ENCODE data around the gene HDDC3.

Gene HDDC3, protein sequence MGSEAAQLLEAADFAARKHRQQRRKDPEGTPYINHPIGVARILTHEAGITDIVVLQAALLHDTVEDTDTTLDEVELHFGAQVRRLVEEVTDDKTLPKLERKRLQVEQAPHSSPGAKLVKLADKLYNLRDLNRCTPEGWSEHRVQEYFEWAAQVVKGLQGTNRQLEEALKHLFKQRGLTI

DNA sequence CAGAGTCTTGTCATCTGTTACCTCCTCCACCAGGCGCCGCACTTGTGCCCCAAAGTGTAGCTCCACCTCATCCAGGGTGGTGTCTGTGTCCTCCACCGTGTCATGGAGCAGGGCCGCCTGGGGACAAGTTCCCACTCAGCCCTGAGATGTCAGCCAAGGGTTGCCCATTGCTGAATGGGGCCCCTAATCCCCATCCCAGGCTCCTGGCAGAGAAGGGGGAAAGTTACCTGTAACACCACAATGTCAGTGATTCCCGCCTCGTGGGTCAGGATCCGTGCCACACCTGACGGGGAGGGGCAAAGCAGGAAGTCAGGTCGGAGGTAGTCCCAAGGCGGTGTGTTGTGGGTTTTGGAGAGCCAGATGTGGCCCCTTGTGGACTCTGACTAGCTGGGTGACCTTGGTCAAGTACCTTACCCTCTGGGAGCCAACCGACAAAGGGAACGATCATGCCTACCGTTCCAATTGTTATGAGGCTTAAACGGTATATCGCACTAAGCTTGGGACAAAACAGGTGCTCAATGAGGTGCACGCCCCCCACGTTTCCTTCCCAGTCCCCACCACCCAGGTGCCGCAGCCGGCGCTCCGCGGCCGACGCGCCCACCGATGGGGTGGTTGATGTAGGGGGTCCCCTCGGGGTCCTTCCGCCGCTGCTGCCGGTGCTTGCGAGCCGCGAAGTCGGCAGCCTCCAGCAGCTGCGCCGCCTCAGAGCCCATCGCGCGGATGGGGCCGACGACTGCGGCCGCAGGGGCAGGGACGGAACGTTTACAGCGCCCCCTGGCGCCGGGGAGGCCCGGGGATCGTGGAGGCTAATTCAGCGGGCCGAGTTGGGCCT is at the start of gene HDDC3:
TSS of gene HDDC3 (minus strand) at position 722 of the 832 bp plus-strand sequence. CDS start at position 713, 9 bp downstream.
- DNase-seq: peak; percentile 94

DNA sequence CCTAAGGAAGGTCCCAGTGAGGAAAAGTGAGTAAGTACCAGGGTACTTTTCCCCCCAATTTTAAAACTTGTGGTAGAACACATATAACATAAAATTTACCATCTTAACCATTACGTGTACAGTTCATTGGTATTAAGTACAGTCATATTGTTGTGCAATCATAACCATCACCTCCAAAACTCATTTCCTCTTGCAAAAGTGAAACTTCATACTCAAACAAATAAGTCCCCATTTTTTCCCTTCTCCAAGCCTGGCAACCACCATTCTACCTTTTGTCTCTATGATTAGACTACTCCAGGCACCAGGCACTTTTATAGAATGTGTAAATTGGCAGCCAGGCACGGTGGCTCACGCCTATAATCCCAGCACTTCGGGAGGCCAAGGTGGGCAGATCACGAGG is 49.8 kb upstream of the HDDC3 start:
- no peak for DNase-seq

DNA sequence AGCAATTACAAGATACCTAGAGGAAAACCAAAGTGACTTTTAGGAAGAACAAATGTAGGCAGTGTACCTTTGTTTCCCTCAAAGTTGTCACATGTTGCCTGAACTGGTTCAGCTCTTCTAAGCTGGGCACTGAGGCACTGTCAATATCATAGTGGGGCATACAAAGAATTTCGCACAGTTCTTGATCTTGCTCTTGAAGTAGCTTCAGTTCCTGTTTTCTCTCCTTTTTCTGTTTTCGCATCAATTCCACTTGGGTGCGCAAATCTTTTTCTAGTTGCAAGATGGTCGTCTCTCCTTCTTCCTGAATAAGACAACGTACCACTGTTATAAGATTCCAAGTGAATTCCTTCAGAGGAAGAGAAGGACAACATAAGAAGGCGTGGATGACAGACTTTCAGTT is 49.3 kb upstream of the HDDC3 start:
- no peak for DNase-seq

DNA sequence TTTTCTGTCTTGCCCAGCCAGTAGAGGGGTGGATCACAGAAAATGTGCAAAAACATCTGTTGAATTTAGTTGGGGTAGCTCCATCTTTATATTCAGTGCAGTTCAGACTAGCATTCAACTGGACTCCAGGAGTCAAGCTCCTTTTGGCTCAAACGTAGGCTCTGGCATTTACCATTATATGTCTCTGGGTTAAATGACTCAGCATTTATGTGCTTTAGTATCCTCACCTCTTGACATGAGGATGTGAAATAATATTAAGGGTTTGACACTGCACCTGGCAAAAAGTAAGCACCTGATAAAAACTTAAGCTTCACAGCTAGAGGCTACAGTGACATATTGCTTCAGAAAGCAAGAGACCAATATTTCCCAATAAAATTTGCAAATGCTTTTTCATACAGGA is 47.2 kb upstream of the HDDC3 start:
- no peak for DNase-seq

DNA sequence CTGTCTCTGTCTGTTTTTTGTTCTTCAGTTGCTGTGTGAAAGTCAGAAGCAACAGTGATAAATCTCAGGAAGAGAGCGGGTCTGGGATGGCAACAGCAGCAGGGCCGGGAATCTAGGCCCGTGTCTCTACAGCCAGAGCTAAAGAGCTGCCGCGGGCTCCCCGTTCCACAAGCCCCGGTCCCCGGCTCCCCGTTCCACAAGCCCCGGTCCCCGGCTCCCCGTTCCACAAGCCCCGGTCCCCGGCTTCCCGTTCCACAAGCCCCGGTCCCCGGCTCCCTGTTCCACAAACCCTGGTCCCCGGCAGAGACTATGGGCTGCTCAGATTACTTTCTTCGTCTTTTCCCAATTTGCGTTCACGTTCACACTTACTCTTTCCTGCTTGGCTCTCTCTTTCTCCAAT is 41.9 kb upstream of the HDDC3 start:
- no peak for DNase-seq

DNA sequence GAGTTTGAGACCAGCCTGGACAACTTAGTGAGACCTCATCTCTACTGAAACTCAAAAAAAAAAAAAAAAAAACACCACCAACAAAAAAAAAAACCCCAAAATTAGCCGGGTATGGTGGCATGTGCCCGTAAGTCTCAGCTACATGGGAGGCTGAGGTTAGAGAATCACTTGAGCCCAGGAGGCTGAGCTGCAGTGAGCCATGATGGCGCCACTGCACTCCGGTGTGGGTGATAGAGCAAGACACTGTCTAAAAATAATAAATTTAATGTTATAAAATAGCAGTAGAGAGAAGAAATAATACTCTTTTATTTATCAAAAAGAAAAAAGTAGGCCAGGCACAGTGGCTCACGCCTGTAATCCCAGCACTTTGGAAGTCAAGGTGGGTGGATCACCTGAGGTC is 39.8 kb upstream of the HDDC3 start:
- DNase-seq: no peak

DNA sequence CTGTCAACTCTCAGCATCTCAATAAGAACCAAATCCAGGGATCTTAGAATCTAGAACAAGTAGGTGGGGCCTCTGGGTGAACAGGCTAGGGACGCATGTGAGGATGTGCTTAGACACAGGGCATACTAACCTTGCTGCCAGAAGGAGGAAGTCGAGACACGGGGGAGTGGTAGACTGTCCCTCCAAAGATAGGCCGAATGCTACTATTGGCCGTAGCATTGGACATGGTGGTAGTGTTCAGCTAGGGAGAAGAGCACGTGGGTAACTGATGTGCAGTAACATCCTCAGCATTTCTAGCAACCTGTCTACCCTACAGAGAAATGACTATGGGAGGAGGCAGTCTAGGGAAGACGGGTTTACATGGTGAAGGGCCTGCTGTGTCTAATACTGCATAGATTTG is 37.9 kb upstream of the HDDC3 start:
- DNase-seq: peak; percentile 56

DNA sequence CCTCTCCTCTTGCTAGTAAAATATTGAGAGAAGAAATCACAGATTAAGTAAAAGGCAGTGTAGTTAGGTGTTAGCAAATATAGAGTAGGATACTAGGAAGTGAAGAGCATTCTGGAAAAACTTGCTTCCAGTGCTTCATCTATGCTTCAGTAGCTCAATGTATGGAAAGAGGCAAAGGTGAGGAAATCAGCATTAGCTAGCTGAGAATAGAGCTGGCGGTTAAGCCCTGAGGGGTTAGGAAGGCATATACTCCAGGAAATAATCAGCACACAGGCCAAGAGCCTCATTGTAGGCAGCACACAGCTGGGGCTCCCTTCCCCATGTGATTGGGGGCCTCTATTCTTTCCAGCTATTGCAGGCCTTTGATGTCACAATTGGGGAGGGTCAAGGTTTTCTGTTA is 36.1 kb upstream of the HDDC3 start:
- DNase-seq: no peak

DNA sequence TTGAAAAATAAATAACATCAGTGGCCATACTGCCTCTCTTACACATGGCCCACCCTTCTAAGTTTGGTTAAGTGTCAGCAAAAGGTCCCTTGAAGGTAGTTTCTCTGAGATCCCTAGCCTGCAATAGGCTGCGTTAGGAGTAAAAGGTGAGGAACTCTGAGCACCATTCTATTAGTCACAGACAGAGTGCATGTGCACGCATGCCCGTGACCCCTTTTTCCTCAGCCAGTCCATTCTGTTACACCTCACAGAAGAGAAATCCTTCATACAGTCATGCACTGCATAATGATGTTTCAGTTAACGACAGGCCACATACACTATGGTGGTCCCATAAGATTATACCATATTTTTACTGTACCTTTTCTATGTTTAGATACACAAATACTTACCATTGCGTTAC is 34.9 kb upstream of the HDDC3 start:
- DNase-seq: no peak

DNA sequence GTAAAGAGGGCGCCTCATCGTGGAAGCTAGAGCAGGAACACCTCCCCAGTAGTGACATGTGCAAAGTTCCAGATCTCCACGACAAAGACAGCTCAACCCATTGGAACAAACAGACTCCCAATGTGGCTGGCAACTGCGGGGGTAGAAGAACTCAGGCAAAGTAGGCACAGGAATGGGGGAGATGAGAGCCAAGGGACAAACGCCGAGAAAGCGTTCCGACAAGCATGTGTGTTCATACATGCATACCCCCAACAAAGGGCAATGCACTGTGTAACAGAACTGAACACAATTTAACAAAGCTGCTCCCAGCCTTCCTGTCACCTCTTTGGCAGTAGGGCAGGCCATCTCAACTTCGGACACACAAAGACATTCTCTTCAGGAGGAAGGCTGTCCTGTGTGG is 33.9 kb upstream of the HDDC3 start:
- no peak for DNase-seq

DNA sequence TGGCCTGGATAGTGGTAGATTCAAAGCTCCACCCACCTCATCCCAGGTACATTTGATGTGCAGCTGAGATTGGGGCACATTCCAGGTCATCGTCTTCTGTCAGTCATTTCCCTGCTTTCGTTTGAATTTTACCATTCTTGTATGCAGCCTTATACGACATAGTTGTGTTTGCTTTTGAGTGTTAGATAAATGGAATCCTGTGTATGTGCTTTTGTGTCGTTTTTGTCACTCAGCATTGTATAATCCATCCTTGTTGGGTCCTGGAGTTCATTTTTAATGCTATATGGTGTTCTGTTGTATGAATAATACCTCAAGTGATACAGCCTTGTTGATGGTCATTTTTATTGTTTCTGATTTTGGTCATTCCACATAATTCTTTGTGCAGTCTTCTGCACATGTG is 29.7 kb upstream of the HDDC3 start:
- no peak for DNase-seq

DNA sequence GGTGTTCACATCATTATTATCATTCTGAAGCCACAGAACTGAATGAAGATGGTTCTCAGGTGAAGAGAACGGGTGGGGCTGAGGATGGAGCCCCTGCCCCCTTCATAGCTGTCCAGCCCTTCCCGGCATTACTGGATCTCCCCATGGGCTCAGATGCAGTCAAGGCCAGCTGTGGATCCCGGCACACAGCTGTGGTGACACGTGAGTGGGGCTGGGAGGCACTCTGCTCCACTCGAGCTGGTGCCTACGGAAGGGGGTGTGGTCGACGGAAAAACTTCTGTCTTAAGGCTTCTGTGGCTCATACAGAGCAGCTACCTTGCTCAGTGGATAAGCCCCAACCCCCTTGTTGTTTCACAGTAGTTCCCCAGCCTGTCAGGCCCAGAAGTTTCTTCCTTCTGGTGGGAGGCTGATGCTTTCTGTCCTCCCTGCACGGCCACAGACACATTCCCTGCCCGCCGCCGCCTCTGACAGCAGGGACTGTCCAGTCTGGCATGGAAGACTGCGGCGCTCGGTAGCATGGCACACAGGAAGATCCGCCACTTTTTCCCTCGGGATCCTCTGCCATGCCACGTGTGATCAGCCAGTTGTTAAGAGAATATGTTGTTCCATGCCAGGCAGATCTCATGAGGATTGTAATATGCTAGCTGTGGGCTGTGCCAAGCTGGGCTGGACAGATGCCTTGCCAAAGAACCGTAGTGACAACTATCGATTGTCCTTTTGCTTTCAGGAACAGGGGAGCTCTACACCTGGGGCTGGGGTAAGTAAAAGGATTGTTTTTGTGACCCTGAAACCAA is 28.1 kb upstream of the HDDC3 start:
- no peak for DNase-seq

DNA sequence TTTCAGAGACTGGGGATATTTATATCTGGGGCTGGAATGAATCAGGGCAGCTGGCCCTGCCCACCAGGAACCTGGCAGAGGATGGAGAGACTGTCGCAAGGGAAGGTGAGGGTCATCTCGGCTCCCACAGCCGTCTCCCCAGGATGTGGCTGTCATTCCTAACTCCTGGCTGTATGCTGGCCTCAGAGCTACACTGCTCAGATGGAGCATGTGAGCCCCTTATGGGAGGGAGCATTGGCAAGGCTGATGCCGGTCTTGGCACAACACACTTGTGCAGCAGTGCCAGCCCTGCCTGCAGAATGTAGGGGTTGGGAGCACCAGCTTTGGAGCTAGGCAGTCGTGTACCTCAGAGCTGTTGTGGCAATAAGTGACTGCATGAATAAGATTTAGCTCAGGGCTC is 27.5 kb upstream of the HDDC3 start:
- DNase-seq: no peak

DNA sequence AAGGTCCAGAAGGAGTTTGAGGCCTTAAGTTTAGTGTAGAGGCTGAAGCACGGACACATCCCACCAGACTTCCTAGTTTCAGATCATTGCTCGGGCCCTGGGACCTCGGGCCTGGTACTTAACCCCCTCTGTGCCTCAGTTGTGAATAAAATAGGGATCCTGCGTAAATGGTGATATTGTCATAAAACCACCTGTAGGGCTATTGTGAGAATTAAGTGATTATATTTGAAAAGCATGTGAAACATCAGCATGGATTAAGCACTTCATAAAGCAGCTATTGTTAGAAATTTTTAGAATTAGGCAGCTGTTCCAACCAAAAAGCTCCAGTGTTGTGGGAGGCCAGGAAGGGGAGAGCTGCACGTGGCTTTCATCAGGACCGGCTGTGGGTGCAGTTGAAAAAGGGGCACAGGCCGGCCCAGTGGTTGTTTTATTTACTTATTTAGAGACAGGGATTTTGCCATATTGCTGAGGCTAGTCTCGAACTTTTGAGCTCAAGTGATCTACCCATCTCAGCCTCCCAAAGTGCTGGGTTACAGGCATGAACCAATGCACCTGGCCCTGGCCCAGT is 26.8 kb upstream of the HDDC3 start:
- no peak for DNase-seq

DNA sequence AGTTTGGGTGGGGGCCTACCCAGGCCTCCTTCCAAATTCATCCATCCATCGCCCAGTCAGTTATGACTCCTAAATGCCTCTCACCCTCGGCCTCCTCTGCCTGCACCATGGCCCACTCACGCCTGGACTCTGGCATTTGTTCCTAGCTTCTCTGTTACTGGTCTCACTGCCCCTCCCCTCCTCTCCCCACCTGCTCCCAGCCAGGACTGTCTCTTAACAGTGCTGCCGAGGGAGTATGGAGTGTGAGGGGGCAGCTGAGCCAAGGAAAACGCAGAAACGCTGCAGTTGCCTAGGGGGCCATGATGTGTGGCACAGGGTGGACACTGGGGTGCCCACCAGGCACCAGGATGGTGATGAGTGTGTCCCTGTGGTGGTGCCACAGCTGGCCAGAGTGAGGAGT is 25.4 kb upstream of the HDDC3 start:
- DNase-seq: no peak

DNA sequence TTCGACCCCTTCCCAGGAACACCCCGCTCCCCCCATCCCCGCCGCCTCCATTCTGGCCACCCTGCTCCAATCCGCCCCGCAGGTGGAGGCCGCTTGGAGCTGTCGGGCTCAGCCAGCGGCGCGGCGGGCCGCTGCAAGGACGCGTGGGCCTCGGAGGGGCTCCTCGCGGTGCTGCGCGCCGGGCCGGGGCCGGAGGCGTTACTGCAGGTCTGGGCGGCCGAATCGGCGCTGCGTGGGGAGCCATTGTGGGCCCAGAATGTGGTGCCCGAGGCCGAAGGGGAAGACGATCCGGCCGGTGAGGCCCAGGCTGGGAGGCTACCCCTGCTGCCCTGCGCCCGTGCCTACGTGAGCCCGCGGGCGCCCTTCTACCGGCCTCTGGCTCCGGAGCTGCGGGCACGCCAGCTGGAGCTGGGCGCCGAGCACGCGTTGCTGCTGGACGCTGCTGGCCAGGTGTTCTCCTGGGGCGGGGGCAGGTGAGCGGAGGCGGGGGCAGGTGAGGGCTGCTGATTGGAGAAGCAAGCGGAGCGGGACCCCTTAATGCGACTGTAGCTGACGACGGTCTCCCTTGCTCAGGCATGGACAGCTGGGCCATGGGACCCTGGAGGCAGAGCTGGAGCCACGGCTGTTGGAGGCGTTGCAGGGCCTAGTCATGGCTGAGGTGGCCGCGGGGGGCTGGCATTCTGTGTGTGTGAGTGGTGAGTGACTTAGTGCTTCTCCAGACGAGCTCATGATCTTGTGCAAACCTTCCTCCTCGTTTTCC is 24.9 kb upstream of the HDDC3 start:
- DNase-seq: no peak

DNA sequence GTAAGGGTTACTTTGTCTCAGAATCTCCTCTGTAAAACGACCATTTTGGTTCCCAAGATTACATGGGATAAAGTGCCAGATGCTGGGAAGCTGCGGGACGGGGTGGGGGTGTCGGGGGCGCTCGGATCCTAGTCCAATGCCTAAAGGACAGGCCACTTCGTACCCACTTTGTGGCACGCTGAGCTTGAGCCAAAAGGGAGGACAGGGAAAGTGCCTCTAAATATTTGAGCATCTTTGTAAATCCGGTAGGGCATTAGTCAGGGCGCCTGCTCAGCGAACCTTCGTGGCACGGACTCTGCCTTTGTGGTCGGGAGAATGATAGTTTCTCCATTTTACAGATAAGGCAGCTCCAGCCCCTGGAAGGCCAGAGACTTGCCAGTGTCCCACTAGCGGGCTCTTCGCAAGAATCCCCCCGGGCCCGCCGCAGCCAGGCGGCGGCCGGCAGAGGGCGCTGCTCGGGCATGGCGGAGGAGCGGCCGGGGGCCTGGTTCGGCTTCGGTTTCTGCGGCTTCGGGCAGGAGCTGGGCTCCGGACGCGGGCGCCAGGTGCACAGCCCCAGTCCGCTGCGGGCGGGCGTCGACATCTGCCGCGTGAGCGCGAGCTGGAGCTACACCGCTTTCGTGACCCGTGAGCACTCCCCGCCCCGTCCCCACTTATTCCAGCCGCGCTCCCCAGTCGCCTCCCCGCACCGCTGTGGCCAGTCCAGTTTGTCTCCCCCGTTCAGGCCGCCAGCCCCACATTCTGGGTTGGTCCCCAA is 24.1 kb upstream of the HDDC3 start:
- DNase-seq: no peak

DNA sequence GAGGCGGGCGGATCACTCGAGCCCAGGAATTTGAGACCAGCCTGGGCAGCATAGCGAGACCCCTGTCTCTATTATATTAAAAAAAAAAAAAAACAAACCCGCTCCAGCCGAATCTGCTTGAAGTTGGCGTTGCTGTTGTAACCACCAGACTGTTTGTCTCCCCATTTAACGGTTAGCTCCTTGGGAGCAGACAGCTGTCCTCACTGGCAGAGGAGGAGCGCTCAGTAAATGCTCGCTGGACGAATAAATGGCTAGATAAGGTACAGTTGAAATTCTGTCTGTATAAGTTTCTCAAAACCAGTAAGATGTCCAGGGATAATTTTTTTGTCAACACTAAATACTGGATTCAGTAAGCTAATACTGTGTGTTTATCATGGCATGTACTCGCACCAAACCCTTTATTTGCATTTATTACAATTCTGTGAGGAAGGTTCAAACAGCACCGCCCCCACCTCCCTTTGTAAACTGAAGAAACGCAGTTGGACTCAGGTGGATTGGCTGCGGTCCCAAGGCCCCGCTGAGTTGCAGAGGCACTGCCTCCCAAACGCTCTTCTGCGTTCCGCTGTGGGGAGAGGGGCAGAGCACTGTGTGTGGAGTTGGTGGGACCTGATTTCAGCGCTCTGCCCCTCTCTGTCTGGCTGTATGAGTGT is 23.4 kb upstream of the HDDC3 start:
- DNase-seq: peak; percentile 28

DNA sequence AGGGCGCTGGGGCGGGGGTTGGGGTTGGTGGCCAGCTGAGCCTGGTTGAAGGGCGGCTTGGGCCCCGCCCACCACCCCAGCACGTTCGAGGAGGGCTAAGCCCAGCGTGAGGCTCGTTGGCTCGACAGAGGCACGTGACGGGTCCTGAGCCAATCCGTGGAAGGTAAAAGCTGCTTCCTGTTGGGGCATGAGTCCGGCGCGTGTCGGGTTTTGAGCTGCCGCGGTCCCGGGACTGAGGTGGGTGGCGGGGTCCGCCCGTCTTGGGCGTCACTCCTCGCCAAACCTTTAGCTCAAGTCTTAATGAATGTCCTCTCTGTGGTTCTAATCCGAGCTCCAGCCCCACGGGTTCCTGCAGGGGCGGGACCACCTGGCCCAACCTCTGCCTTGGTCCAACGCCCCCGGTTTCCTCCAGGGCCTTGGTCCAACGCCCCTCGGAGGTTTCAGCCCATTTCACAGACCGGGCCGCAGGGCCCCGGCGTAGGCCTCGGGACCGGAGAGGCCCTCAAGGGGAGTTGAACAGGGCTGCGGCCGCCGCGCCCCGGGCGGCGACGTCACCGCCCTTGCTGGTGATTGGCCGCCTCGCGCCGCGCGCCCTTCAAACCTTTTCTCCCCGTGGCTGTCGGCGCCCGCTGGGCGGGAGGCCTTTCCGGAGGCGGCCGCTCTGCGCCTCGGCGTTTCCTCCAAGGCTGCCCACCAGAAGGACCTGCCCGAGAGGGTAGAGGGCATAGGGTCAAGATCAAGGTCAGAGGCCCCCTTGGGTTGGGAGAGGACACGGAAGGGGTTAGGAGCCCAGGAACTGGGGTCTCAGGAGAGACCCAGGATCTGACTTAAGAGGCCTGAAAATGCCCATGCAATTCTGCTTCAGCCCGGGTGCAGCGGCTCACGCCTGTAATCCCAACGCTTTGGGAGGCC is 22.6 kb upstream of the HDDC3 start, which contains the start of gene RCCD1:
TSS of gene RCCD1 (plus strand) at position 173 of the 912 bp plus-strand sequence. CDS start 1,851 bp downstream, outside the sequence.
- DNase-seq: peak; percentile 98
